ENCODE measurements around the gene PARP1. TPM values are rescaled to one million over a fixed set of nuclear protein-coding genes. Genes with fewer than 3 reads are reported as not detected.

PARP1 gene
- total RNA-seq, 1 experiment from 2014 or later: 213 TPM

- H3K9me2 ChIP-seq (ENCODE audit: insufficient read depth): no peaks in the 10 kb centered on the region
- no peaks in the 10 kb centered on the region for H3K79me2 ChIP-seq (ENCODE audit: insufficient read depth, low read length)
These were observed 72.2 kb downstream of the PARP1 start for GRCh38 chr1:226335661-226336060.

More at GRCh38 chr1:226335661-226336060, 72.2 kb downstream of the PARP1 start:
- H3K27ac ChIP-seq (ENCODE audit: low read depth, low read length): no peak overlapping the region
- H3K4me1 ChIP-seq (ENCODE audit: control insufficient read depth in 1 of 2, insufficient read depth in 2 of 2, low read length in 2 of 2): peaks cover 3 to 7% of the 10 kb centered on the region in 2 experiments; a peak in 3 of 4 replicates
- POLR2A ChIA-PET: no interaction called here
- no peak for ATAC-seq
- no peak overlapping the region for H2AFZ ChIP-seq (ENCODE audit: low read depth, low read length, poor library complexity, severe bottlenecking)
- H3K9ac ChIP-seq (ENCODE audit: low read length): no peak overlapping the region
- CTCF ChIA-PET: no interaction called here
- no peak overlapping the region for H3K4me3 ChIP-seq (replicated peaks in 1 of 2; ENCODE audit: low read depth in 1 of 2, low read length in 2 of 2)
- intact Hi-C loops (cut with micrococcal nuclease): no loop called here
- no peaks in the 10 kb centered on the region for H3K36me3 ChIP-seq (ENCODE audit: control insufficient read depth in 1 of 2, insufficient read depth in 2 of 2, low read length in 2 of 2)
- no peak for TF ChIP-seq TCF7L2 (IDR thresholded peaks at IDR 0.05; ENCODE audit: borderline replicate concordance, extremely low read depth, insufficient read depth, insufficient read length)
- no peak for TF ChIP-seq ZBTB33 (IDR thresholded peaks at IDR 0.05; ENCODE audit: extremely low read depth, insufficient replicate concordance, low read length)
- no peak for TF ChIP-seq REST (IDR thresholded peaks at IDR 0.05; ENCODE audit: low read depth)
- no peak for TF ChIP-seq EZH2phosphoT487 (IDR thresholded peaks at IDR 0.05; ENCODE audit: borderline replicate concordance)
- no peak for TF ChIP-seq RAD21 (IDR thresholded peaks at IDR 0.05; ENCODE audit: low read depth)
- no peak for TF ChIP-seq POLR2A (IDR thresholded peaks at IDR 0.05; ENCODE audit: borderline replicate concordance, extremely low read depth, insufficient read depth, insufficient read length)
- no peak for TF ChIP-seq EZH2 (IDR thresholded peaks at IDR 0.05)
- no peak for TF ChIP-seq ATF3 (IDR thresholded peaks at IDR 0.05)
- no peak for TF ChIP-seq JUND (IDR thresholded peaks at IDR 0.05)
- TF ChIP-seq CTCF (IDR thresholded peaks at IDR 0.05 in 2 of 3, conservative IDR thresholded peaks at IDR 0.05 in 1 of 3; ENCODE audit: borderline replicate concordance in 1 of 3, insufficient read depth in 1 of 3, low read depth in 2 of 3, low read length in 2 of 3): no peak
- TF ChIP-seq SP1 (IDR thresholded peaks at IDR 0.05; ENCODE audit: low read depth): no peak
- DNase-seq (ENCODE audit: low read depth, low spot score): no peak
- BruUV-seq (replicated peaks): no TSS peak
- H4K20me1 ChIP-seq (ENCODE audit: insufficient read depth): no peaks in the 10 kb centered on the region
- no peaks in the 10 kb centered on the region for H3K27me3 ChIP-seq (ENCODE audit: insufficient read depth, low read length)
- no peak overlapping the region for H3K4me2 ChIP-seq (ENCODE audit: low read length)
- H3K9me3 ChIP-seq (ENCODE audit: control insufficient read depth in 1 of 2, insufficient read depth in 1 of 2, low read depth in 1 of 2, low read length in 2 of 2): no peaks in the 10 kb centered on the region
- RAD21 ChIA-PET (ENCODE audit: low non-redundant PET in 1 of 2, low total read pairs in 2 of 2, uncharacterized antibody in 2 of 2, unreplicated experiment in 2 of 2): no interaction called here

Measured in HCT116 (cell line).